ENCODE results near the gene IRF7. TPM values are rescaled to one million over a fixed set of nuclear protein-coding genes. Genes with fewer than 3 reads are reported as not detected.

IRF7 gene
- total RNA-seq, 3 donors from 2014 or later: 13.3 to 29.9 (median 27.9) TPM

DNA sequence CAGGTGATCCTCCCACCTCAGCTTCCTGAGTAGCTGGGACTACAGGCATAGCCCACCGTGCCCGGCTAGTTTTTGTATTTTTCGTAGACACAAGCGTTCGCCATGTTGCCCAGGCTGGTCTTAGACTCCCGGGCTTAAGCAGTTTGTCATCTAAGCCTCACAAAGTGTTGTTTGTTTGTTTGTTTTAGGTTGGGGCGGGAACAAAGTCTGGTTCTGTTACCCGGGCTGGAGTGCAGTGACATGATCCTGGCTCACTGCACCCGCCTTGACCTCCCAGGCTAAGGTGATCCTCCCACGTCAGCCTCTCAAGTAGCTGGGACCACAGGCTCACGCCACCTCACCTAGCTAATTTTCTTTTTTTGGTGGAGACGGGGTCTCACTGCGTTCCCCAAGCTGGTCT lies 12.6 kb downstream of the IRF7 start:
- H3K4me1 ChIP-seq: no peaks in the 10 kb centered on the region
- intact Hi-C loops (cut with DNase I; ENCODE audit: low total_unique reads): no loop called here
- peaks cover 6% of the 10 kb centered on the region for H3K36me3 ChIP-seq
- no peak overlapping the region for H3K4me3 ChIP-seq
- no peak overlapping the region for H3K27ac ChIP-seq
- no peaks in the 10 kb centered on the region for H3K27me3 ChIP-seq
- DNase-seq (ENCODE audit: low spot score in 2 of 2): no peak
- TF ChIP-seq POLR2A (IDR thresholded peaks at IDR 0.05): no peak
- TF ChIP-seq POLR2AphosphoS5 (IDR thresholded peaks at IDR 0.05): no peak
- TF ChIP-seq, protein P1, sequence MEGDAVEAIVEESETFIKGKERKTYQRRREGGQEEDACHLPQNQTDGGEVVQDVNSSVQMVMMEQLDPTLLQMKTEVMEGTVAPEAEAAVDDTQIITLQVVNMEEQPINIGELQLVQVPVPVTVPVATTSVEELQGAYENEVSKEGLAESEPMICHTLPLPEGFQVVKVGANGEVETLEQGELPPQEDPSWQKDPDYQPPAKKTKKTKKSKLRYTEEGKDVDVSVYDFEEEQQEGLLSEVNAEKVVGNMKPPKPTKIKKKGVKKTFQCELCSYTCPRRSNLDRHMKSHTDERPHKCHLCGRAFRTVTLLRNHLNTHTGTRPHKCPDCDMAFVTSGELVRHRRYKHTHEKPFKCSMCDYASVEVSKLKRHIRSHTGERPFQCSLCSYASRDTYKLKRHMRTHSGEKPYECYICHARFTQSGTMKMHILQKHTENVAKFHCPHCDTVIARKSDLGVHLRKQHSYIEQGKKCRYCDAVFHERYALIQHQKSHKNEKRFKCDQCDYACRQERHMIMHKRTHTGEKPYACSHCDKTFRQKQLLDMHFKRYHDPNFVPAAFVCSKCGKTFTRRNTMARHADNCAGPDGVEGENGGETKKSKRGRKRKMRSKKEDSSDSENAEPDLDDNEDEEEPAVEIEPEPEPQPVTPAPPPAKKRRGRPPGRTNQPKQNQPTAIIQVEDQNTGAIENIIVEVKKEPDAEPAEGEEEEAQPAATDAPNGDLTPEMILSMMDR (IDR thresholded peaks at IDR 0.05): no peak
- no peaks in the 10 kb centered on the region for H3K9me3 ChIP-seq

DNA sequence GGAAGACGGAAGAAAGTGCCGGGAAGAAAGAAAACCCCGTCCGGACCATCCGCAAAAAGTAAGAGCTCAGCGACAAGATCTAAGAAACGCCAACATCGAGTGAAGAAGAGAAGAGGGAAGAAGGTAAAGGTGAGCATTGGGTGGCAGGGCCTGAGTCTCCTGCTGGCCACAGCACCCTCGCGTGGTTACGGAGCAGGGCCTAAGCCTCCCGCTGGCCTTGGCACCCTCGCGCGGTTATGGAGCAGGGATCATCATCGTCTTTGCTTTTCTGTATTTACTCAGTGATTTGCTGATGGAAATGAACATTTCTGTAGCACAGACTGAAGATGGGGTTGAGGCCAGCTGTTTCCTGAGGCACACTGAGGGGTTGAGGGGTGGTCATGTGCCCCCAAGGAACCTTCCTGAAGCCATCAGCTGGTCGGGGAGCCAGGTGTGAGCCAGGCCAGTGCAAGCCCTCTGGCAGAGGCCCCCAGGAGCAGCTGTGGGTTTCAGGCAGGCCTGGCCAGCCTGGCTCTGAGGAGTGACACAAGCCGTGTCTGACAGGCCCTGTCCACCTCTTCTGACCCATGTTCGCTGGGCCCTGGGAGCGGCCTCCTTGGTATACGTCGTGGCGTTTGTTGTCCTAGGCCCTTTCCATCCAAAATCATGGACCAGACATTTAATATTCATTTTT lies 14.0 kb downstream of the IRF7 start:
- H3K4me3 ChIP-seq: no peak overlapping the region
- no peak for DNase-seq (ENCODE audit: low spot score in 2 of 2)
- no peaks in the 10 kb centered on the region for H3K27me3 ChIP-seq
- TF ChIP-seq POLR2A (IDR thresholded peaks at IDR 0.05) (no peak), POLR2AphosphoS5 (IDR thresholded peaks at IDR 0.05) (no peak)
- TF ChIP-seq, protein P1 (IDR thresholded peaks at IDR 0.05): no peak
- intact Hi-C loops (cut with DNase I; ENCODE audit: low total_unique reads): loop anchor here (1.0 kb wide), 1 partner anchor 15 kb away; no protein-coding TSS in a partner anchor
- no peak overlapping the region for H3K27ac ChIP-seq
- H3K4me1 ChIP-seq: no peaks in the 10 kb centered on the region
- peaks cover 6% of the 10 kb centered on the region for H3K36me3 ChIP-seq
- H3K9me3 ChIP-seq: no peaks in the 10 kb centered on the region

DNA sequence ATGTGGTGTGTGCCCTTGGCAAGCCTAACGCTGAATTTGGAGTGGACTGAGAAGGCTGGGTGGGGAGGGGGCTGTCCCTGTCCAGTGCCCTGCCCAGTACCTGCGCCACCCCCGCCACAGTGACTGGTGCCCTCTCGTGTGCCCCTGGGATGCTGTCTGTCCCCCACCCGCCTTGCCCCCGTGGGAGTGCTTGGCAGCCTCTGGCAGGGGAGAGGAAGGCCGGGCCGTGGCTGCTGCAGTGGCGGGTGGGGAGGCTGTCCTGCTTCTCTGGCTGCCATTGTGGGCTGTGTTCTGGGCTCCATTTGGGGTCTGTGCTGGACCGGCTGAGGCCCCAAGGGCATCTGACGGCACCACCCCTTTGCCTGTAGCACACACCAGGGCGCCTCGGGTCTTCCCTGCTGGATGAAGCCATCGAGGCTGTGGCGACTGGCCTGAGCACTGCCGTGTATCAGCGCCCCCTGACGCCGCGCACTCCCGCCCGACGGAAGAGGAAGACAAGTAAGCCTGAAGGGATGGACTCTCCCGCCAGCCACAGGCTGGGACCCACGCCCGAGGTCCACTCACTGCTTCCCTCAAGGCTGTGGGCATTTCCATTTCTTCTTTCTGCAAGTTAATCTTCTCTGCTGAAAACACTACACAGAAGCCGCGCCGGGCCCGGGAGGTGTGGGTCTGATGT lies 17.6 kb downstream of the IRF7 start:
- DNase-seq (ENCODE audit: low spot score in 2 of 2): no peak
- H3K27ac ChIP-seq: no peak overlapping the region
- no peaks in the 10 kb centered on the region for H3K36me3 ChIP-seq
- TF ChIP-seq, protein P1 (IDR thresholded peaks at IDR 0.05): no peak
- TF ChIP-seq POLR2AphosphoS5 (IDR thresholded peaks at IDR 0.05) (no peak), POLR2A (IDR thresholded peaks at IDR 0.05) (no peak)
- H3K27me3 ChIP-seq: no peaks in the 10 kb centered on the region
- H3K4me1 ChIP-seq: no peaks in the 10 kb centered on the region
- intact Hi-C loops (cut with DNase I; ENCODE audit: low total_unique reads): no loop called here
- no peaks in the 10 kb centered on the region for H3K9me3 ChIP-seq
- no peak overlapping the region for H3K4me3 ChIP-seq

DNA sequence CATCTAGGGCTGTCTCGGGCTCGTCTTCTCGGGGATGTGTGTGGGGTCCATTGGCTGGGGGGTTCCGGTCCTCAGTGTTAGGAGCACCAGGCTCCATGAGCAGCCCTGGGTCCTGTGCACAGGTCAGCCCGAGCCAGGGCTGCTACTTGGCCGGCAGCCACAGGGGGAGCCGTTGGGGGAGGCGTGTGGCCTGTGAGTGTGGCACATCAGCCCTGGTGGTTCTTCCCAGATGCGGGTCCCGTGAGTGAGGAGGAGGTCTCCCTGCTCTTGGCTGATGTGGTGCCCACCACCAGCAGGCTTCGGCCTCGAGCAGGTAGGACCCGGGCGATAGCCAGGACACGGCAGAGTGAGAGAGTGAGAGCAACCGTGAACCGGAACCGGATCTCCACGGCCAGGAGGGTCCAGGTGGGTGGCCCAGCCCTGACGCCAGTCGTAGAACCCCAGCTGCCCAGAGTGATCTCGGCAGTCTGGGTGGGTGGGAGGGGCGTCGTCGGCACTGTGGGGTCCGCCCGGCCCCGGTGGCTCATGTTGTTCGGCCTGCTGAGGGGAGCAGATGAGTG lies 18.5 kb downstream of the IRF7 start:
- no peak for DNase-seq (ENCODE audit: low spot score in 2 of 2)
- Histone ChIP-seq H3K27ac (no peak overlapping the region), H3K36me3 (peaks cover 2% of the 10 kb centered on the region), H3K27me3 (no peaks in the 10 kb centered on the region), H3K9me3 (no peaks in the 10 kb centered on the region), H3K4me3 (no peak overlapping the region), H3K4me1 (no peaks in the 10 kb centered on the region)
- TF ChIP-seq POLR2A (IDR thresholded peaks at IDR 0.05) (no peak), POLR2AphosphoS5 (IDR thresholded peaks at IDR 0.05) (no peak)
- TF ChIP-seq, protein P1 (IDR thresholded peaks at IDR 0.05): no peak
- intact Hi-C loops (cut with DNase I; ENCODE audit: low total_unique reads): no loop called here

DNA sequence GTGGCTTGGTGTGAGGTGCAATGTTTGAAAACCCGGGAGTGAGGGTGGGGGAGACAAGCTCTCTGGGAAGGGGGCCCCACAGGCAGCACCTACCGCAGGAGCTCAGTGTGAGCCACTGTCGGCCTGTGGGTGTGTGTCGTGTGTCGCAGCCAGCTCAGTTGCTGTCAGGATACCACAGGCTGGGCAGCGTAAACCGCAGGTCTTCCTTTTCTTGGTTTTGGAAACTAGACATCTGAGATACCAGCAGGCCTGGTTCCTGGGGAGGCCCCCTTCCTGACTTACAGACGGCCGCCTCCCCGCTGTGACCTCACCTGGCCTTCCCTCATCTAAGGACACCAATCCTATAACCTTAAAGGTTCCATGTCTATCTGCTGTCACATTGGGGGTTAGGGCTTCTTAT lies 19.4 kb downstream of the IRF7 start:
- no peak for DNase-seq (ENCODE audit: low spot score in 2 of 2)
- H3K4me3 ChIP-seq: no peak overlapping the region
- intact Hi-C loops (cut with DNase I; ENCODE audit: low total_unique reads): no loop called here
- no peak overlapping the region for H3K27ac ChIP-seq
- peaks cover 4% of the 10 kb centered on the region for H3K36me3 ChIP-seq
- H3K9me3 ChIP-seq: no peaks in the 10 kb centered on the region
- H3K27me3 ChIP-seq: no peaks in the 10 kb centered on the region
- TF ChIP-seq POLR2A (IDR thresholded peaks at IDR 0.05) (no peak), POLR2AphosphoS5 (IDR thresholded peaks at IDR 0.05) (no peak)
- TF ChIP-seq, protein P1 (IDR thresholded peaks at IDR 0.05): no peak
- no peaks in the 10 kb centered on the region for H3K4me1 ChIP-seq

Data from breast epithelium (tissue), 4 donors.